GM18858 (cell line): ENCODE data around the gene ADAMTS15.

Source experiments
- ATAC-seq: cut with Tn5 transposase; IDR thresholded peaks from one replicate; pipeline ENCODE4 v1.9.1; 2021; ENCODE audit not compliant: unreplicated experiment

ADAMTS15 gene

DNA sequence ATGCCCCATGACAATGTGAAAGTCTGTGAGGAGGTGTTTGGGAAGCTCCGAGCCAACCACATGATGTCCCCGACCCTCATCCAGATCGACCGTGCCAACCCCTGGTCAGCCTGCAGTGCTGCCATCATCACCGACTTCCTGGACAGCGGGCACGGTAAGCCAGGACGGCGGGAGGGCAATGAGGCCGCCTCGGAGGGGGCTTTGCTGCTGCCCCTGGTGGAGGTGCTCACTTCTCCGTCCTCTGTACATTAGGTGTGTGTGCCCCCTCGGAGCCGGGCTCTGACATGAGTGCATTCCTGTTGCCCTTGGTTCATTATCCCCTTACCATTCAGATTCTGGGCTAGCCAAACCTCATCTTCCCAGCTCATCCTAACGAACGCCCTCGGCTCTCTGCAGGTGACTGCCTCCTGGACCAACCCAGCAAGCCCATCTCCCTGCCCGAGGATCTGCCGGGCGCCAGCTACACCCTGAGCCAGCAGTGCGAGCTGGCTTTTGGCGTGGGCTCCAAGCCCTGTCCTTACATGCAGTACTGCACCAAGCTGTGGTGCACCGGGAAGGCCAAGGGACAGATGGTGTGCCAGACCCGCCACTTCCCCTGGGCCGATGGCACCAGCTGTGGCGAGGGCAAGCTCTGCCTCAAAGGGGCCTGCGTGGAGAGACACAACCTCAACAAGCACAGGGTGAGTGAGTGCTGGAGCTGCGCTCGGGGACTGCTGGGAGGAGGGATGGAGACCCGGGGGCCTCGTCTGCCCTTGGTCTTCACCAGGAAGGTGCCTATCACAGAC, 13.8 kb downstream of the ADAMTS15 start:
- ATAC-seq, result no peak

DNA sequence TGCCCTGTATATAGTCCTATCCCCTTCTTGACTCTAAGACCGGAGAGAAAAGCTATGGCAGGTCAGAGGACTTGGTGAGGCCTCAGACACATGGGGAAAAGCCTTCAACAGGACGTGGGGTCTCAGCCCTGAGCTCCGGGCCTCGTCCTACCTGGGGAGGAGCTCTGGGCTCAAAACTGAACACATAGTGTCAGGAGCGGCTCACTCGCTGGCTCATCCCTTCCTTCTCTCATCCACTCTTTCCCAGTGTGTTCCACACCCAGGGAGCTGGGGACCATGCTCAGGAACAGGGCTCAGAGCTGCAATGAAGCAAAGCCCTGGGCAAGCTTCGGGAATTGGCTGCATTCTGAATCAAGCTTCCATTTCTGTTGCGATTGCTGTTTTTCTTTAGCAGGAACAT, 14.5 kb downstream of the ADAMTS15 start:
- no peak for ATAC-seq

- no peak for ATAC-seq
Measured at GRCh38 chr11:130464291-130464812, 15.9 kb downstream of the ADAMTS15 start.

DNA sequence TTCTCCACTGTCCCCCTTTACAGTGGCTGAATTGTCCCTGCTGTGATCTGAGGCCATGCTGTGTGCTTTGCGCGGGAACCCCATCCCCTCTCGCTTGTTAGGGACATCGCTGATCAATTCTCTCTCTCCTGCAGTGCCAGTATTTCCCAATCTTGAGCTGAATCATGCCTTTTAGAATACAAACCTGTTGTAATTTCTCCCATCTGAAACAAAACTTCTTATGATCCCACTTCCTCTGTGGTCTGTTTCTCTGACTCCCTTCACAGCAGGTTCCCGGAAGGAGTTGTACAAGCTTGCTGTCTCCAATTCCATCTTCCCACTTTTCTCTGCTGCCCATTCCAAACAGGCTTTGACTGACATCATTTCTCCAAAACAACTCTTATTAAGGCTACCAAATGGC, 16.8 kb downstream of the ADAMTS15 start:
- ATAC-seq, result no peak

- no peak for ATAC-seq
Measured at GRCh38 chr11:130467116-130467900, 18.9 kb downstream of the ADAMTS15 start.

- no peak for ATAC-seq
Measured at GRCh38 chr11:130469181-130469580, 20.7 kb downstream of the ADAMTS15 start.

DNA sequence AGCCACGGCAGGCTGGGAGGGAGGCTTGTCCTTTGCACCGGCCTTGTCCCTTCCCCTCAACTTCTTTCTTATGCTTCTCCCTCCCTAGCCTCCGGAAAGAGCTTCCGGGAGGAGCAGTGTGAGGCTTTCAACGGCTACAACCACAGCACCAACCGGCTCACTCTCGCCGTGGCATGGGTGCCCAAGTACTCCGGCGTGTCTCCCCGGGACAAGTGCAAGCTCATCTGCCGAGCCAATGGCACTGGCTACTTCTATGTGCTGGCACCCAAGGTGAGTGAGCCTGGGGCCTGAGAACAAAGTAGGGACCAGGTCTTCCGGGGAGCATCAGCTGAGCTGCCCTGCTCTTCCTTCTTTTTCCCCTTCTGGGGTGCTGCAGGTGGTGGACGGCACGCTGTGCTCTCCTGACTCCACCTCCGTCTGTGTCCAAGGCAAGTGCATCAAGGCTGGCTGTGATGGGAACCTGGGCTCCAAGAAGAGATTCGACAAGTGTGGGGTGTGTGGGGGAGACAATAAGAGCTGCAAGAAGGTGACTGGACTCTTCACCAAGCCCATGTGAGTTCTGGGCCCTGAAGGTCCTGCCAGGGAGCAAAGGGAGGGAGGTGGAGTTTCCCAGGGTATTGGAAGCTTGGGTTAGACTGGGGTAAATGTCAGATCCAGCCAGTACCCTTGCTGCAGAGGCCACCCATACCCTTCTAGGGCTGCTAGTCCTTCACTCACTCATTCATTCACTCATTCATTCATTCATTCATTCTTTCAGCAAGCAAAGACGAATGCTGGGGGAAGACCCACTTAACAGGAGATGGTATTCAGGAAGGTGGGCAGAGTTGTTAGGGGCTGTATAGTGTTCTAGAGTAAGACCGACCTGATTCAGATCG, 22.6 kb downstream of the ADAMTS15 start:
- no peak for ATAC-seq

- no peak for ATAC-seq
Measured at GRCh38 chr11:130471731-130472433, 23.4 kb downstream of the ADAMTS15 start.

- ATAC-seq, result no peak
Measured at GRCh38 chr11:130472434-130472961, 24.1 kb downstream of the ADAMTS15 start.

- no peak for ATAC-seq
Measured at GRCh38 chr11:130473056-130473794, 24.8 kb downstream of the ADAMTS15 start.

DNA sequence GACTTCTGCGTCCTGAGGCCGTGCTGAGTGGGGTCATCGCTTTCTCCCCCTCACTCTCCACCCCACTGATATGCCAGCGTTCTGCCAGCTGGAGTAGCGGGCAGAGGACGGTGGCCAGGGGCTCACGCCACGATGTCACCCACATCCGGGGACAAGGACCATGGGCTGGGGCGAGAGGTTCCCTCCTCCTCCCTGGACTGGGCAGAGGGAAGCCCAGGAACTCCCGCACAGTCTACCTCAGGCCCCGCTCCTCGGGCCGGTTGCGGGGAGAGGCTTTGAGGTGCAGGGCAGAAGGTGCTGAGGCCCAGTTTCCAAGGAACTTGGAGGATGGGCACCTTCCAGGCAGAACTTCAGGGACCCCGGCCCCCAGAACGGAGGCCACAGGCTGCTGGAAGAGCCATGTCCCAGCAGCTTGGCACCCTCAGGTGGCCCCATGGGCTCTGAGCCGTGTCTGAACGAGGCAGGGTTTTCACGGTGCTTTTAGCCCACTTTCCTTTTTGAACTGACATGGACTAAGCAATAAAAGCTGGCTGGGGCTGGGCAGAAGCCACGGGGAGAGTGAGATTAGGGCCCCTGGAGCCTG, 25.4 kb downstream of the ADAMTS15 start:
- no peak for ATAC-seq

GRCh38 chr11:130474637-130475400, 26.4 kb downstream of the ADAMTS15 start:
- no peak for ATAC-seq

DNA sequence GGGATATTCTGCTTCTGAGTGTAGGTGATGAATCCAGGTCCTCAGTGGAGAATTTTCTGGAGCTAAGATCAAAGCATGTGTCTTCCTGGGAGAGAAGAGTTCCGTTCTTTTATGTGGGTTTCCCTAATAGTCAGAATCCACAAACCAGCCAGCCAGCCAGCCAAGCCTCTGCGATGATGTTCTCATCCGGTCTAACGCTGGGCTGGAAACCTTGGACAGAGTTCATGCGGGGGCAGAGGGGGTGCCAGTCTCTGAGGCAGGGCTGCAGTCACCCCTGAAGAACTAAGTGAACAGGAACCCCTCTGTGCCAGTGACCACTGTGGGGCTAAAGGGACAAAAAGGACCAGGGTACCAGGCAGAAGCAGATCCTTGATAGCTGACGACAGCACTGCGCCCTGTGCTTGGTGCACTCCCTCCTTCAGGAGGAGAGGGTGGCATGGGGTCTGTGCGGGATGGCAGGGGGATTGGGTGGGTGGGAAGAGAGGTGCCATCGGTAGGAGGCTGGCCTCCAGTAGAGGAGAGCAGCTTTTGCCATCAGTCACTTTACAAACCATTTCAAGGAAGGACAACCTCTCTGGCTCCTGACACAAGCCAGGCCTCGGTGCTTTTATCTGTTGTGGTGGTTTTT, 27.1 kb downstream of the ADAMTS15 start:
- ATAC-seq, result no peak

DNA sequence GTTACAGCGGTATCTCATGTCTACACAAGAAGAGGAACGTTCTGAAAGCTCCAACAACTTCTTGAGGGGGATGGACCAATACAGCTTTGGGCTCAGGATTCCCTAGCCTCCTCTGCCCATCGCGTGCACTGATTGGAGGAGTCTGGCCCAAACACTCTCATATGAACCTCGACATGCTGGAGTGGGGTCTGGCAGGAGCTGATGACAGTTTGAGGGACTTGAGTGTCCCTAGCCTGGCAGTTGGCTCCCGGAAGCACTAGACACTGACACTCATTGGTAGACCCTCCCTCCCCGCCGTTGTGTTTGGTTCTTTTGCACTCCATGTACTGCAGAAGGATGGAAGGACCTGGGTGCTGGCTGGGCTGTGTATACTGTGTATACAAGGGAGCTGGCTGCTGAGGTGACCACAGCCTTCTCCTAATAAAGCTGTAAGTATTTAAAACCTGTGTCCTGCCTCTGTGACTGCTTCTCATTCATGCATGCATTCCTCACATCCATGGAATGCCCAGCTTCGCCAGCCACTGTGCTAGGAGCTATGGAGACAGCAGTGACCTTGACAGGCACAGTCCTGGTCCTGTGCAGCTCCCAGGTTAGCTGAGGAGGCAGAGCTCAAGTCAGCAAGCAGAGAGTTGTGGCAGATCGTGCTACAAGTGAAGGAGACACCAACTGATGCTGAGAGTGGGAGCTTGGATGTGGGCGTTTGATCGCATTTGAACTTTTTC, 27.9 kb downstream of the ADAMTS15 start:
- no peak for ATAC-seq

DNA sequence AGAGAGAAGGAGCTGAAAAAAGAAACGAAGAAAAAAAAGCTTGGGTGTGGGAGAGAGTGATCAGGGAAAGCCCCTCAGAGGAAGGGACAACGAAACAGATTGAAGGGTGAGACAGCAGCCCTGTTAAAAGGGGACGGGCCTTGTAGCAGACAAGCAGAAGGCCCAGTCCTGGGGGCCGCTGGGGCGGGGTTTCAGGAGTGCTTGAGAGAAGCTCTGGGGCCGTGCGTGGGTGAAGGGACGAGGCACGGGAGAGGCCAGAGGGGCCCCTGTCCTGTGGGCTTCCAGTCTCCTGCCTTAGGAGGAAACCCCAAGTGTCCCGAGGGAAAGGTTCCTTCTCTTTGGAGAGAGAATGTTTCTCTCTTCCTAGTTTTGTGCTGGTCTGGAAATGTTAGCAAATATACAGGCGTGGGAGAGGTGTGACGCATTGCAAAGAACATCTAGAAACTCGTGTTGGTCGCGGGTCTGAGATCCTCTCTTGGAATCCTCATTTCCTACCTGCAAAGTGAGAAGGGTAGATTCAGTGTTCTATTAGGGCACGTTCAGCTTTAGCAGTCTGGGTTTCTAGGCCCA, 28.6 kb downstream of the ADAMTS15 start:
- ATAC-seq, result no peak

DNA sequence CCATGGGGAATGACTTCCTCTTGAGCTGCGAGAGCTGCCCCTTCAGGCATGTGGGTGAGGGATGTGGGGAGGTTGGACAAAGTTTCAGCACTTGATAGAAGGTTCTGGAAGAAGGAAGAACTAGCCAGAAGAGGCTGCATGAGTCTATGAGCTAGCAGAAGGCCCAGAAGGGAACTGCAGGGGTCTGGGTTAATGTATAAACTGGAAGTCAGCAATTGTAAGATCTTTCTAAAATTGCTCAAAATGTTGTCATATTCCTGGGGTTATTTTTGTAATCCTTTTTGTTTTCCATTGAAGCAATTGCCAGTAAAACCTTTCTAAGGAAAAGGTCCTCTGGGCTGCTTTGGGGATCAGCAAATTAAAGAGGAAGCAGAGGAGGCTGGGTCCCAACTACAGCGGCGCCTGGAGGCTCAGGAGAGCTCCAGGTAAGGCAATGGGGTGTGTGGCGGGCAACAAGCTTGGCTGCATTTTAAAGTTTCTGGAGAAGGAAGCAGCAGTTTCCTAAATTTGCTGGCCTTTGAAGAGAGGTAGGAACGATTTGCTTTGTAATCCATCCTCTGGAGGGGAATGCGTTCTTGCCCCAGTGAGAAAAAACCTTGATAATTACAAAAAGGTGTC, 29.2 kb downstream of the ADAMTS15 start:
- no peak for ATAC-seq
